Endometrium (tissue), 2 donors: Measurements from ENCODE around the gene SLC40A1.
"Not testable (repeated sequence)": the region's sequence is repeated elsewhere in the genome, so short reads cannot be mapped to it uniquely, and the experiment has no call there.

Experiments
- FAIRE-seq: peaks from 2 replicates; lab custom pipeline; 2012; peaks lifted over from hg19 to GRCh38; lab: Jason Lieb, UNC
- donor health status: control.
- donor health status: control.

The SLC40A1 gene, protein sequence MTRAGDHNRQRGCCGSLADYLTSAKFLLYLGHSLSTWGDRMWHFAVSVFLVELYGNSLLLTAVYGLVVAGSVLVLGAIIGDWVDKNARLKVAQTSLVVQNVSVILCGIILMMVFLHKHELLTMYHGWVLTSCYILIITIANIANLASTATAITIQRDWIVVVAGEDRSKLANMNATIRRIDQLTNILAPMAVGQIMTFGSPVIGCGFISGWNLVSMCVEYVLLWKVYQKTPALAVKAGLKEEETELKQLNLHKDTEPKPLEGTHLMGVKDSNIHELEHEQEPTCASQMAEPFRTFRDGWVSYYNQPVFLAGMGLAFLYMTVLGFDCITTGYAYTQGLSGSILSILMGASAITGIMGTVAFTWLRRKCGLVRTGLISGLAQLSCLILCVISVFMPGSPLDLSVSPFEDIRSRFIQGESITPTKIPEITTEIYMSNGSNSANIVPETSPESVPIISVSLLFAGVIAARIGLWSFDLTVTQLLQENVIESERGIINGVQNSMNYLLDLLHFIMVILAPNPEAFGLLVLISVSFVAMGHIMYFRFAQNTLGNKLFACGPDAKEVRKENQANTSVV

DNA sequence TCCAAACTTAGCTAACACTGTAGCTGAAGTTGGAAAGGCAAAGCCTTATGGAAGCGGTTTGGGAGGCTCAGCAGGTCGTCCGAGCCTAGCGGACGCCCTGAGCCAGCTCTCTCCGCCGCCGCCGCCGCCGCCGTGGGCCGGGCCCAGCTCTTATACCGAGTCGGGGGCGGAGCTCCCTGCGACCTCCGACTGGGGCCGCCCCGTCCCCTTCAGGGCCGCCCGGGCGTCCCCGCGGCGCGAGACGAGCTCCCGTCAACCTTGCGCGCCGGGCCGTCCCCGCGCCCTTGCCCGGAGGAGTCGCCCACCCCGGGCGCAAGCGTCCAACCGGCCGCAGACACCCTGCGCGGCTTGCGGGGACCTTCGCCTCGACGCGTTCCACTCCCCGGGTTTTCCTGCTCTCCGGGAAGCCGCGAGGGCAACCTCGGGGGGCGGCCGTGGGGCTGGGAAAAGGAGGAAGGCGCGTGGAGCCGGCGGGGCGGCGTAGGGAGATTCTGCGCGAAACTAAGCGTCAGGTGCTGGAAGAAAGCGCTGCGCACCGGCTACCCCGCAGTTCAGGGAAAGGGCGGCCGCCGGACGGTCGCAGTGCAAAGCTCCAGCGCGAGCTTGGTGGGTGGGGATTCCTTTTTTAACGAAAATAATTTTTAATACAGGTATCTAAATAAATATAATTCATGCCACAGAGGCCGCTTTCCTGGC lies at the start of gene SLC40A1:
SLC40A1 (minus strand) TSS at position 129 of the 696 bp plus-strand sequence. CDS start 326 bp downstream, outside the sequence.
- FAIRE-seq, result no peak

DNA sequence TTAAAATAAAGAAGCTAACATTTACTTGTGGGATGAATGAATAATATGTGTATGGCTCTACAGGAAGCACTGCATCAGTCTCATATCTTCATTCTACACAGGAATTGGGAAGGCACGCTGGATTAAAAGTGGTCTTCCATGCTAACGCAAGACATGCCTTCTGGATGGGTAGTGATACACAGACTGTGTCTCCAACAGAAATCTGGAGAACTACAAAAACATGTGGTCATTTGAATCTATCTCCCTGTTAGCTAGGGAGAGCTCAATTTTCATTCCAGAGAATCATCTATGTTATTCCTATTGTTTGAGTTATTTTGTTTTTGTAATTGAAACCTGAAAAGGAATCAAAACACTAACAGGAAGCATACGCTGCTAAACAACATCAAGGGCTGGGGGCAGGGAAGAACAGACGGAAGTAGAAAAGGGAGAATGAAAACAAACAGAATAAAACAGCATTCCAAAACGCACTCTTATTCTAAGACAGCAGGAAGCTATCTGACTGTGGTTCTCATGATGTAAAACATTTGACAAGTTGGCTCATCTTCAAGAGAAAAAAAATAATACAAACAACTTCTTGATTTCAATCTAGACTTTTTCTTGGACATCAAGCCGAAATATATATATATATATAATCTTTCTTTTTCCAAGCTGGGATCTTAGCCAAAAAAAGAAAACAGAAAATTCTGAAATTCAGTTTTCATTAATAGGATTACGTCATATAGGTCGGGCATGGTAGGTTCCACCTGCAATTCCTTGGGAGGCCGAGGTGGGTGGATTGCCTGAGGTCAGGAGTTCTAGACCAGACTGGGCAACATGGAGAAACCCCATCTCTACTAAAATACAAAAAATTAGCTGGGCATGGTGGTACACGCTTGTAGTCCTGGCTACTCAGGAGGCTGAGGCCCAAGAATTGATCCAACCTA lies 49.2 kb upstream of the SLC40A1 start:
- peak; percentile 92 for FAIRE-seq

DNA sequence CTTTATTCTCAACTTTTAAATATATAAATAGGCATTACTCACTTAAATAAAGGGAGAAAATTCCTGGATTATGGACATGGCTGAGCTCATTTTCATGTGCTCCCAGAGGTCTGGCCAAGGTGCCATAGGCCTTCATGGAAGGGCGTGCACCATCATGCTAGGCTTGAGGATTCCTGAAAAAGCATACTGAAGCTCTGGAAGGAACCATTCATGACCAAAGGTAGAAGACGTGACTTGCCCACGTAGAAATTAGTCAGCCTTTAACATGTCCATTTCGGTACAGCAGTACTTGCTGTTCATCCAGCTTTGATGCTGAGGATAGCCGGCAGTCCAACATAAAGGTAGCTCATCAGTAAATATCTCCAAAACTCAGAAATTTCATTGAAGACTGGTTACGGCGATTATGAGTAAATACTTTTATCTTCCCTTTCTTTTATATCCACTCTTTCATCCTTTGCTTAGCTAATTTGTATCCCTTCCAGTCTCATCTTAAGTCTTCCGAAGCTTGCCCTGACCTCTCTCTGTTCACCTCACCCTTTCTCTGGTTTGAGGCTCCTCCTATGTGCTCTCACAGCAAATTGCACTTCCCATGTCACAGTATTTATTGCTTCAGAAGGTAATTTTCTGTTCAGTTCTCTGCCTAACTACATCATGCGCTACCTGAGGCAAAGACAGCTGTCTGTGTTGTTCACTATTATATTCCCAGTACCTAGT lies 48.4 kb upstream of the SLC40A1 start:
- FAIRE-seq, result no peak

DNA sequence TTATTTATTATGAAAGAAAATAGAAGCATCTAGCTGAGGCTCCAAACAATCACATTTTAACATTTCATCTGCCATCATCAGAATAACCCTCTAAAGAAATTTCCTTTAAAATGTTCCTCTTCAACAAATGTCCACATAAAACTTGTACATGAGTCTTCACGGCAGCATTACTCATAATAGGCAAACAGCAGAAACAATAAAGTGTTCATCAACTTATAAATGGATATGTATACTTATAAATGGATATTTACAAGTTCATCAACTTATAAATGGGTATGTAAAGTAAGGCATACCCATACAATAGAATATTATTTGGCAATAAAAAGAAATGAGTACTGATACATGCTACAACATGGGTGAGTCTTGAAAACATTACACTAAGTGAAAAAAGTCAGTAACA lies 47.2 kb upstream of the SLC40A1 start:
- no peak for FAIRE-seq

DNA sequence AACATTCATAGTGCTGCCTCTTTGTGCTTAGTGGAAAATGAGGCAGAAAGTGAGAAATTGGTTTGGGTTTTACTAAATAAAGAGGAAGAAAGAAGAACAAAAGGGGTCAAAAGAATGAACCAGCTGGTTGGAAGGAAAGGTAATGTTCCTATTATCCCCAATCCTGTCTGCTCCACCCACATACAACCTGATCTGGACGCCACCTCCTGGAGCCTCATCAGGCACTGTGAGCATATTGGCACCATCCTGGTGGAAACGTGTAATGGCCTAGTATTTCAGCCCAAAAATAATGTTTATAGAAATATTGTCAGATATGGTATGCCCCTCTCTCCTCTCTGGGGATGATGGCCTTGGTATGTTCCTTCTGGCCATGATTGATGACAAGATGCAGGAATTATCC lies 45.0 kb upstream of the SLC40A1 start:
- no peak for FAIRE-seq

DNA sequence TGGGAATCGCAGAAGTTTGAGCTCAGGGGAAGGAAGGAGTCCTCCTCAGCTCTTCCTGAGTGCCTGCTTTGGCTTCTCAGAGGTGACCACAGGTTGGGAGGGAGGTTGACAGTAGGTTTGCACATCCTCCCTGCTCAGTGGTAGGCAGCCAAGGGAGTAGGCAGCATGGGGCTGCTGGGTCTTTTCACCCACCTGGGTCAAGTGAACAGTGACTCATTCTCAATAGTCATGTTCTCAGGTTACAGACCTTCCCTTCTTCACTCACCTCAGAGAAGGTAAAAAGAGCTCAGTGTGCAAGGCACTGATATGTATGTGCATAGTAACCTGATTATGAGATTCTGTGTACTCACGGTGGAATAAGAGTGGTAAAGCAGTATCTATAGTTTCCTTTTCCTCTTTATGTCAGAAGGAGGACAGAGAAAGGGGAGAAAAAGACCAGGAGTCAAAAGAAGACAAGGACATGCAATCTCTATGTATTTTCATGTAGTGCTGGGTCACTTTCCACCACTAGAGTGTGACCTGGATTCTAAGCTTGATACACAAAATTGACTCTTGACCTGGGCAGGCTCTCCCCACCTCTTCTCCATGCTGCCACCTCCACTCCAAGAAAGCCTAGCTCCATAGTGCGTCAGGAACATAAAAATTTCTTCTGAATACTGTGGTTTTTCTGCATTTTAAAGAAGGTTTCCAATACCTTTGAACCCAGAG lies 44.2 kb upstream of the SLC40A1 start:
- no peak for FAIRE-seq

DNA sequence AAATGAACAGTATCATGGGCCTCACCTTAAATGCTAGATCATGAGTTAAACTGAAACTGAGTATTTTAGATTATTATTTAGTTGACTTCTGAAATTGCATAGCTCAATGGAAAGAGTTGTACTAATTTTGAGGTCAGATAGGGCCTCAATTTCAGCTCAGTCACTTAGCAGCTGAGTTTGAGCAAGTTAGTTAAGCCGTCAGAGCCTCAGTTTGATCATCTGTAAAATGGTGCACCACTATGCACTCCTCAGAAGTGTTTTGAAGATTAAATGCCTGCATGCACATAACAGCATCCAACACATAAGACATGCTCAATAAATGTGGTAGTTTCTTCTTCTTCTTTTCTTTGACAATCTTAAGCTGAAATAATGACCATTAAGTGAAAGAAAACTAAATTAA lies 42.5 kb upstream of the SLC40A1 start:
- no peak for FAIRE-seq

DNA sequence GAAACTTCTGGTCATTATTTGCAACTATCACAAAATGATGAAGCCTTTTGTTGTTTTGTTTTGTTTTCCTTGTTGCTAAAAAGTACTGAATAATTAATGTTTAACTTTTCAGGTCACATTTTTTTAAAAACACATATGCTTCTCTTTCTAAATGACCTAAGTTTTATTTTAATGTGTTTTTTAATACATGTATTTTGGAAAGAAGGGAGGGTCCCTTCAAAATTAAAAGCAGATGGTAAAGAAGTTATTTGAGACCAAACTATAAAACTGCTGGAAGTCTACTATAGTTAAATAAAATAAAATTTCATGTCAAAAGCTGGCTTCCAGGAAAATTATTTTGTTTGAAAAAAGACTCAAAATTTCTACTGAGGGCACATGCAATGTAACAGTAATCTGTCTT lies 41.2 kb upstream of the SLC40A1 start:
- FAIRE-seq, result peak; percentile 100

DNA sequence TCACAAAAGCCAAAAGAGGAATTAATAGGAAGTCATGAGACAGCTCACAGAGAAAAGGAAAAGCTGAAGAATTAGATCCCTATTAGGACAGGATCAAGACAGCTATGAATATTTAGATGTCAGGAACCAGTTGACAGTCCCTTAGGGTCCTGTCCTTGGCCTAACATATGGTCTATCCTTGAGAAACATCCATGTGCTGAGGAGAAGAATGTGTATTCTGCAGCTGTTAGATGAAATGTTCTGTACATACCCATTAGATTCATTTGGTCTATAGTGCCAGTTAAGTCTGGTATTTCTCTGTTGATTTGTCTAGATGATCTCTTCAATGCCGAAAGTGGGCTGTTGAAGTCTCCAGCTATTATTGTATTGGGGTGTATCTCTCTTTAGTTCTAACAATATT lies 37.6 kb upstream of the SLC40A1 start:
- FAIRE-seq, result no peak

DNA sequence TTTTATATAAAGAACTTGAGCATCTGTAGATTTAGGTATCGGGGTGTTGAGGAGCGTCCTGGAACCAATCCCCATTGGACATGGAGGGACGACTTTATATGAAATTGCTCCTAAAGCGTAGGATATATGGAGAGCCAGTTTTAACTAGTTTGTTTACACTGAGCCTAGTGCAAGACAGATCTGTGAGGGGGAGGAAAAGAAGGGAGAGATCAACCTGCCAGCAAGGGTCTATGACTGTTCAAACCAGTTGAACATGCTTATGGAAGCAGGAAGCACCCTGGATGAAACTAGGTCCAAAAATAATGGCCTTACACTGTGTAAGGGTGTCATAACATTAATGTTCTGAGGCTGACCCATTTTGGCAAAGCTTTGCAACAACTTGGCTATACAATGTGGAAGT lies 34.0 kb upstream of the SLC40A1 start:
- FAIRE-seq, result no peak

DNA sequence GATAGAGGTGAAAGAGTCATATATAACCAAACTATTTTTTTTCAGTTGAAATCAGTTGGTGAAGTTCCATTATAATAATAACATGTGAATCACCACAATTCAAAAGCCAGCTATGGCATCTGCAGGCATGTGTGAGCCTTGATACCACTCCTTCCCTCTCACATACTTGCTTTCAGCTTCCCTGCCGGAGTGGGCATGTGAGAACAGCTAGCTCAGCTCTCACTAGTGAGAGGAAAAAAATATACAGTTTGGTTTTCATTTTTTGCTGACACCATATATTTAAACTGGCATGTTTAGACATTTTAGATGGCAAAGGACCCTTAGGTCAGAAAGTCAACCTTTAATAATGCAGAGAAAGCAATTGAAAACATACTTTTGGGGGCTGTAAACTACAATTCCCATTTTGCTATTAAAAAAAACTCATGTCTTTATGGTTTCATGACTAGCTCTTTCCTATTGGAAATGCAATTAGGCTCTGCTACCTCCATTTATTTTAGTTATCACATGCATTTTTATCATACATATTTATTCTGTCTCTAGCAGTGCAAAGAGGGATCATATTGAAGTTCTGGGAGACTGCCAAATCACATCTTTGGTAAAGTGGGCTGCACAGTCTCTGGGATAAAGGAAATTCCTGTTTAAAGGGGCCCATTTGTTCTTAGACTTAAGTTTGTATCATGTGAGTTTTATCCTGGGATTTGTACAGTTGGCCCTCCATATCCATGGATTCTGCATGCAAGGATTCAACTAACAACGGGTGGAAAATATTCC lies 33.2 kb upstream of the SLC40A1 start:
- no peak for FAIRE-seq

DNA sequence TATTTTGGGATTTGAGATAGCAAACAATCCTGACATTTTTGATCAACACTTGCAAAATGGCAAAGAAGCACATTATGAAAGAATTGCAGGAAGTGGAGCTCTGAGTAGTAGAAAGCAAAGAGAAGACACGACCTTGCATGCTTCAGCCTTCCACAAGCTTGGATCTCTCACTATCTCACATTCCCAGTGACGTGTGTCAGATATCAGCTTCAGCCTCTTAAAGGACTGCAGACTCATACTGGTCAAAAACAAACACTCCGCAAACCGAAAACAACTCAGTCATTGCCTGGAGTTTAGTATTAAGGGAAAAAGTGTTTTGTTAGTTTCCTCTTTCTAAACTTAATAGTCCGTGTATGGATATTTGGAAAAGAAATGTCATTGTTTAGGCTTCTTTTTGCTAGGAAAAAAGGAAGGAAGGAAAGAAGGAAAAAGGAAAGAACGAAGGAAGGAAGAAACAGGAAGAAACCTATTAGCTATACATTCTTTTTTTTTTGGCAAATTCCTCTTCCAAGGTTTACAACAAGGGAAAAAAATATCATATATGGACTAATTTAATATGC lies 32.6 kb upstream of the SLC40A1 start:
- FAIRE-seq, result peak; percentile 54

DNA sequence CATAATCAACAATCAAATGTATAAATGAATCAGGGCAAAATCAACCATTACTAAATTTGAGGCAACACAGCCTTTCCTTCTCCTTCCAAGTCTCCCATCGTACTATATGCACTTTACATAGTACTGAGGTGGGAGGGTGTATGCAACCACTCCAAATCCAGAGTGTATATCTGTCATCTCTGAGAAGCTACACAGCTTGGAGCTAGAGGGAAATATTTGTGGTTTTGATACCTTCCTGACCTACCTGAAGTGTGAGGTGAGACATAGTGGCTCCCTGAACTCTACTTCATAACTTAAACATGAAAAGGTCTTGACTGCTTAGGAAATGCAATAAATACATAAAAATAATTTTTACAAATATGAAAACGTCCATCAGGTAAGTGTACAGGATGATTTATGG lies 30.1 kb upstream of the SLC40A1 start:
- no peak for FAIRE-seq

DNA sequence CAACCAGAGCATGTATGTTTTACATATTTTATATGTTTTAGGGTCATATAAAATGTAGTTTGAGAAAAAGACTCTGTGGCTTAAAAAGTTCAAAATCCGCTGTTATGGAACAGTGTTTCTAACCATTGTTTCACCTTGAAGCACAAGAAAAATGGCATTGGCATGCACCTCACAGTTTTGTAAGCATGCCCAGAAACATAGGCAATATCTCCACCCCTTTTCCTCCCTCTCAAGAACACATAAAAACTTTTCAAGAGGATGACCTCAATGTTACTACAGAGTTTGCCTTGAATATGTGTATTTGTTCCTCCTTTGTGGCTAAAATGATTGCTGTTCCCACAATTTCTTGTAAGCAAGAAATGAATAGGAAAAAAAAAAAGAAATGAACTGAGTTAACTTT lies 29.3 kb upstream of the SLC40A1 start:
- no peak for FAIRE-seq

DNA sequence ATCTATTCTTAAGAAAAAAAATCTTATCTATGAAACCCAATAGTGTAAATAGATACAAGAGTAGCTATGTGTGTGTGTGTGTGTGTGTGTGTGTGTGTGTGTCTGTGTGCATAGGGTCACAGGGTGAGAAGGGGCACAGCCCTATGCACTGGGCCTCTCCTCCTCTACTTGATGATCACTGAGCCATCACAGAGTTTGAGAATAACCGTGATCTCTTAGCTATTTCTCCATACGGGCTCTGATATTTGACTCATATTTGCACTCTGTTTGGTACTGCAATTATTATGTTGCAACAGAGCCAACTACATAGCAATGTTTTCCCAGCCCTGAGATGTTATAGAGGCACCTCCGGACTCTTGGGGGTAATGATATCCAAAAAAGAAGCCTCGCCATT lies 28.8 kb upstream of the SLC40A1 start:
- no peak for FAIRE-seq

DNA sequence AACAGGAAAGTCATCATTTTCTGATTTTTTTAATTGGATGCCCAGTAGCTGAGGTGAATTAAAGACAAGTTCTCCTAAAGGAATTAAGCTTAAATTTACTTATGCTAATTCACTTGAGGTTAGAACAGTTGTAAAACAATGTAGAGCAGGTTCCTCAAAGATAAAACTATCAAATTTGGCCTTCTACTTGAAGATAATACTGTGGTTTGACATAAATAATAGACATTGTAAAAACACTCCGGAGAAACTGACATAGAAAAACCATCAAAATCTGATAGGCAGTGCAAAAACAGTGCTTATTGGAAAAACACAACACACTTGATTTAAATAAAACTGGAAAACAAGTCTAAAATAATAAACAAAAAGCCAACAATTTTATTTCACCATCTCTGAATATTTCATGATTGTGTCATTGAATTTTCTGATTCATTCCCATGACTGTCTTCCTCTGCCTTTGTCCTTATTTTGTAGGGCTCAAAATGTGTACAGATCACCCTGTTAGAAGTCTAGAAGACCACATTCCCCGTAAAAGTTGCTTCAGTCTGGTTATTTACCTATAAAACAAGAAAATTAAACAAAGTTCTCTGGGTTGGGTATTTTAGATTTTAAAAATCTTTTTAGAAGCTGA lies 28.3 kb upstream of the SLC40A1 start:
- FAIRE-seq, result no peak

DNA sequence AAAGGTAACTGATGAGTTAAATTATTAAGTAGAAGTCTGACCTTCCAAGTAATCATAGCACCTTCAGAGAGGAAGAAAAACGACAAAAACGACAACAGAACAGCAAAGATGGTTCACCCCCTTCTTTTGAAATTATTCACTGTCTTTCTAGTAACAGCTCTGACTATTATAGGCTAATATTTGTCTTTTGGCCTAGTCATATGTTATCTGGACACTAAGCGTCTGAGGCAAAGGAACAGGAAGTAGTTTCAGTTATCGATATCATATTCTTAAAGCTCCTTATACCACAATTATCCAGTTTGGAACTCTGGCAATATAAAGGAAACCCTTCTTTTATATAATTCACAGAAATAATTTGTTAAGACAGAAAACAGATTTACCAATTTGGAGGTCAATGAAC lies 27.6 kb upstream of the SLC40A1 start:
- no peak for FAIRE-seq

DNA sequence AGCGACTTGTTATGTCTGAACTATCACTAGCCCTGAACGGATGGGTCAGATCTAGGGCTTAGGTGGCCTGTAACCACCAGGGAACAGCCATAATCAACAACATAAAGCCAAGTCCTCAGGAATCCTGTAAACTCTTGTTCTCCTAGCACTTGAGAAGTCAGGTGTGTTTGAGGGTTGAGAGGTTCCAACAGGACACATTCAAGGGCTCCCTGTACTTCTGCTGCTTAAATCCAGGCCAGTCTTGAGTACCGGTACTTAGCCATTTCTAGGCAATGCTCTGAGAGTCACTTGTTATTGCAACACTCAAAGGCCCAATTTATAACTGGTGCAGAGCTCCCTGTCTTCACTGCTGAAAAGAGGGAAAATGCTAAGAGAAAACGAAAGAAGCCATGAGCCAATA lies 21.6 kb upstream of the SLC40A1 start:
- FAIRE-seq, result no peak

DNA sequence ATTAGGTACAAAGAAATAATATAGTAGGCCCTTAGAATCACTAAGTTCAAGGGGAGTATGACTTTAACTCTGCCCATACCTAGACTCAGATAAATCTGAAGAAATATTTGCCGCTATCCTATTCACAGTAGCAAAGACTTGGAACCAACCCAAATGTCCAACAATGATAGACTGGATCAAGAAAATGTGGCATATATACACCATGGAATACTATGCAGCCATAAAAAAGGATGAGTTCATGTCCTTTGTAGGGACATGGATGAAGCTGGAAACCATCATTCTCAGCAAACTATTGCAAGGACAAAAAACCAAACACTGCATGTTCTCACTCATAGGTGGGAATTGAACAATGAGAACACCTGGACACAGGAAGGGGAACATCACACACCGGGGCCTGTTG lies 21.1 kb upstream of the SLC40A1 start:
- FAIRE-seq, result not testable (repeated sequence)
